IMR-90 (cell line): ENCODE data around the gene PHKB. TPM values are rescaled to one million over a fixed set of nuclear protein-coding genes. Genes with fewer than 3 reads are reported as not detected.

ENCODE experiments used
- ATAC-seq: fragments of 200-7000 bp; cut with Tn5 transposase; 2 replicates; pipeline ENCODE4 v1.9.1; 2020; ENCODE audit warnings: low read depth, mild to moderate bottlenecking, moderate library complexity
- BruUV-seq: library from RNA; stranded (reverse); fragments of 400-500 nt; replicated peaks from 2 replicates; lab custom pipeline; 2021; lab: Mats Ljungman, UMichigan
- CTCF ChIA-PET: fragments of 300-600 bp; formaldehyde crosslinking; extraction: SDS; loops from one replicate; lab custom pipeline; 2021; ENCODE audit warnings: antibody characterized with exemption; lab: Yijun Ruan, JAX
- POLR2A ChIA-PET: fragments of 300-600 bp; sonication (Branson Sonifier 250); formaldehyde crosslinking; loops from one replicate; lab custom pipeline; 2022; ENCODE audit warnings: antibody characterized with exemption; ENCODE audit not compliant: unreplicated experiment; lab: Charles Lee
- DNase-seq: peaks from one replicate; pipeline ENCODE4 v3.0.0; 2013
- H2AFZ ChIP-seq: replicated peaks from 2 replicates; pipeline ENCODE3; 2013; ENCODE audit warnings: low read length, mild to moderate bottlenecking; ENCODE audit not compliant: poor library complexity
- H2AK5ac ChIP-seq: 2 replicates; pipeline ENCODE4 v1.6.1; 2013; ENCODE audit warnings: low read depth, low read length, inconsistent platforms
- H2AK9ac ChIP-seq: replicated peaks from 2 replicates; pipeline ENCODE3; 2013; ENCODE audit warnings: mild to moderate bottlenecking, low read depth, low read length, moderate library complexity; ENCODE audit not compliant: poor library complexity
- H2BK120ac ChIP-seq: 2 replicates; pipeline ENCODE4 v1.6.1; 2013; ENCODE audit warnings: low read depth, low read length, inconsistent platforms
- H2BK15ac ChIP-seq: 3 replicates; pipeline ENCODE4 v1.6.1; 2013; ENCODE audit warnings: low read depth, low read length, inconsistent platforms
- H2BK20ac ChIP-seq: 2 replicates; pipeline ENCODE4 v1.6.1; 2013; ENCODE audit warnings: low read depth, mild to moderate bottlenecking, inconsistent platforms, low read length, moderate library complexity
- H2BK5ac ChIP-seq: 2 replicates; pipeline ENCODE4 v1.6.1; 2013; ENCODE audit warnings: mild to moderate bottlenecking, low read depth, low read length, inconsistent platforms; ENCODE audit not compliant: poor library complexity, severe bottlenecking
- H3K14ac ChIP-seq: replicated peaks from 2 replicates; pipeline ENCODE4 v1.6.1; 2013; ENCODE audit warnings: low read depth, low read length, inconsistent platforms
- H3K18ac ChIP-seq: 2 replicates; pipeline ENCODE4 v1.6.1; 2013; ENCODE audit warnings: low read depth, low read length, control low read depth
- H3K23ac ChIP-seq: 2 replicates; pipeline ENCODE4 v1.6.1; 2013; ENCODE audit warnings: low read depth, low read length, inconsistent platforms
- H3K27ac ChIP-seq: 2 replicates; pipeline ENCODE4 v1.5.1; 2013; ENCODE audit warnings: mild to moderate bottlenecking, control low read depth, low read length; ENCODE audit not compliant: insufficient read depth
- H3K27me3 ChIP-seq: 2 replicates; pipeline ENCODE4 v1.6.1; 2013; ENCODE audit warnings: low read length; ENCODE audit not compliant: control insufficient read depth, insufficient read depth
- H3K36me3 ChIP-seq: 2 replicates; pipeline ENCODE4 v1.6.1; 2013; ENCODE audit warnings: low read length, mixed read lengths; ENCODE audit not compliant: control insufficient read depth, insufficient read depth
- H3K4ac ChIP-seq: 2 replicates; pipeline ENCODE4 v1.6.1; 2013; ENCODE audit warnings: low read depth, low read length, inconsistent platforms
- H3K4me1 ChIP-seq: 2 replicates; pipeline ENCODE4 v1.6.1; 2013; ENCODE audit warnings: low read length, mixed read lengths; ENCODE audit not compliant: control insufficient read depth, insufficient read depth
- H3K4me2 ChIP-seq: 2 replicates; pipeline ENCODE4 v1.6.1; 2013; ENCODE audit warnings: low read depth, mild to moderate bottlenecking, control low read depth, low read length, moderate library complexity
- H3K4me3 ChIP-seq: 2 replicates; pipeline ENCODE4 v1.5.1; 2013; ENCODE audit warnings: low read depth, mild to moderate bottlenecking, control low read depth, low read length, moderate library complexity; ENCODE audit not compliant: insufficient read depth
- H3K56ac ChIP-seq: 2 replicates; pipeline ENCODE4 v1.6.1; 2013; ENCODE audit warnings: low read length, inconsistent platforms; ENCODE audit not compliant: insufficient read depth; ENCODE audit errors: extremely low read depth
- H3K79me1 ChIP-seq, 2 experiments: 2 replicates each; pipeline ENCODE4 v1.6.1; 2013; ENCODE audit warnings: low read length in 2 of 2, inconsistent platforms in 1 of 2, low read depth in 1 of 2
- H3K9ac ChIP-seq: 2 replicates; pipeline ENCODE4 v1.6.1; 2013; ENCODE audit warnings: low read depth, low read length, control low read depth
- H3K9me1 ChIP-seq: 2 replicates; pipeline ENCODE4 v1.6.1; 2013; ENCODE audit warnings: low read length, inconsistent platforms; ENCODE audit not compliant: insufficient read depth
- H3K9me3 ChIP-seq: 2 replicates; pipeline ENCODE4 v1.6.1; 2013; ENCODE audit warnings: low read length; ENCODE audit not compliant: control insufficient read depth, insufficient read depth
- H4K20me1 ChIP-seq: 2 replicates; pipeline ENCODE4 v1.6.1; 2013; ENCODE audit warnings: low read length, inconsistent platforms; ENCODE audit not compliant: insufficient read depth
- H4K5ac ChIP-seq: 2 replicates; pipeline ENCODE4 v1.6.1; 2013; ENCODE audit warnings: mild to moderate bottlenecking, low read depth, low read length, control low read depth
- H4K8ac ChIP-seq, 2 experiments: 2 replicates each; pipeline ENCODE4 v1.6.1; 2013; ENCODE audit warnings: low read depth in 2 of 2, low read length in 2 of 2, control low read depth in 1 of 2, inconsistent platforms in 1 of 2
- H4K91ac ChIP-seq: 2 replicates; pipeline ENCODE4 v1.6.1; 2013; ENCODE audit warnings: low read depth, low read length, inconsistent platforms; ENCODE audit not compliant: insufficient read depth
- CEBPB ChIP-seq: IDR thresholded peaks from 2 replicates; pipeline ENCODE4 v1.6.1; 2012; ENCODE audit warnings: low read depth, low read length, improper control_type of control experiment
- CHD1 ChIP-seq: IDR thresholded peaks from 2 replicates; pipeline ENCODE4 v1.6.1; 2012; ENCODE audit warnings: low read depth, low read length, improper control_type of control experiment
- FOS ChIP-seq: fragments of 150-350 bp; IDR thresholded peaks from 2 replicates; pipeline ENCODE4 v1.6.1; 2016; ENCODE audit warnings: low read depth, low read length
- MAFK ChIP-seq: IDR thresholded peaks from 2 replicates; pipeline ENCODE4 v1.6.1; 2012; ENCODE audit warnings: low read depth, low read length, improper control_type of control experiment
- NFE2L2 ChIP-seq: fragments of 150-350 bp; IDR thresholded peaks from 2 replicates; pipeline ENCODE4 v1.6.1; 2016; ENCODE audit warnings: low read depth, mild to moderate bottlenecking, low read length
- POLR2A ChIP-seq: IDR thresholded peaks from 2 replicates; pipeline ENCODE4 v1.6.1; 2012; ENCODE audit warnings: mild to moderate bottlenecking, low read depth, low read length
- RAD21 ChIP-seq: IDR thresholded peaks from 2 replicates; pipeline ENCODE4 v1.6.1; 2012; ENCODE audit warnings: low read length, improper control_type of control experiment
- dilution Hi-C: fragments of 300-500 bp; cut with HindIII; formaldehyde crosslinking; loops from one replicate; pipeline ENCODE4 v1.14.3; 2018; ENCODE audit warnings: low sequenced_read_pairs; ENCODE audit not compliant: unreplicated experiment
- in situ Hi-C: fragments of 300-500 bp; cut with MboI; formaldehyde crosslinking; loops from 3 replicates; pipeline ENCODE4 v1.14.3; 2019; ENCODE audit warnings: low sequenced_read_pairs, inconsistent platforms, mixed read lengths
- intact Hi-C: fragments of 100-400 bp; cut with micrococcal nuclease; formaldehyde crosslinking; loops from 2 replicates; pipeline ENCODE4 v1.10.0; 2022
- polyA plus RNA-seq, 3 experiments: library from polyadenylated mRNA; depleted of rRNA; stranded (reverse); fragments of >200 nt; gene quantifications; 2 replicates each; pipeline ENCODE4 v1.2.3, GENCODE V29; 2012; ENCODE audit warnings: low replicate concordance in 1 of 3
- total RNA-seq: library from RNA; depleted of rRNA; stranded (reverse); fragments of >200 nt; gene quantifications from 2 replicates; pipeline ENCODE4 v1.2.3, GENCODE V29; 2012

PHKB gene
- total and polyA plus RNA-seq, 2 of the 4 experiments (the other 2 are of a cell fraction): 24.2 to 58.6 TPM

DNA sequence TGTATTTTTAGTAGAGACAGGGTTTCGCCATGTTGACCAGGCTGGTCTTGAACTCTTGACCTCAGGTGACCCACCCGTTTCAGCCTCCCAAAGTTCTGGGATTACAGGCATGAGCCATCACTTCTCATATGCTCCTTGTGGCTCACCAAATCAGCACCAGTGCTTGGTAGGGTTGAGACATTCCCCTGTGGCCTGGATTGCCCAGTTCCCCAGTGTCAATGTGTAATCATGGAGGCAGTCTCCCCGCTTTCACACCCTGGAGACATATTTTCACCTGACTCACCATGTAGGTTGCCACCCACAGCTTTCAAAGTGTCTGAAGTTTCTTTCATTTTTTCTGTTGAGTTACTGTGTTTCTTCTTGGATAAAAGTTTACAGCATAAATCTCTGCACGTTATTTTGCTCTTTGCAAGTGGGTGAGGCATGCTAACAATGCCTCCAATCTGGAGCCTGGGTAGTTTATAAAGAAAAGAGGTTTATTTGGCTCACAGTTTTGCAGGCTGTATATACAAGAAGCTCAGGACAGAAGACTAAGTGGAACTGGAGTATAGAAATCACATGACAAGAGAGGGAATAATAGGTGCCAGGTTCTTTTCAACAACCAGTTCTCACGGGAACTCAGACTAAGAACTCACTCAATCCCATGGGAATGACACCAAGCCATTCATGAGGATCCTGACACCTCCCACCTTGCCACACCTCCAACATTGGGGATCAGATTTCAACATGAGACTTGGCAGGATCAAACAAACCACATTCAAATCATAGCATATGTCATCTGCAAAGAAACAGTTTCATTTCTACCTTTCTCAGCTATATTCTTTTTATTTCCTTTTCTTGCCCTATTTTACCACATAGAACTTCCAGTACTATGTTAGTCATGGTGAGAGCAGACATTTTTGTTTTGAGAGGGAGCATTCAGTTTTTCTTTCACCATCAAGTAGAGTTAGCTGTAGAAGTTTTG, 113.2 kb downstream of the PHKB start (continued):
- TF ChIP-seq CHD1 (no peak), RAD21 (no peak)

DNA sequence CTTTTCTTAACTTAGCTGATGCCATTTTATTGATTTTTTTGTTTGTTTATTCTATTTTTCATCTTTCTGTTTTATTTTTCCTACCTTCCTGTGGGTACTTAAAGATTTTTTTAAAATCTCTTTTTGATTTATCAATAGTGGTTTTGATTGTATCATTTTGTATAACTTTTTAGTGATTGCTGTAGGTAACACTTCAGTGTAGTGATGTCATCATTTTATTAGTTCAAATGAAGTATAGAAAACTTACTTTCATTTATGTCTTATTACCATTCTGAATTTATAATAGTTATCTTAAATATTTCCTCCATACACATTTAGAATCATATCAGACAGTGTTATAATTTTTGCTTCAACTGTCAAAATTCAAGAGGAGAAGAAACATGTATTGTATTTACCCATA, 115.9 kb downstream of the PHKB start:
- H2AK5ac ChIP-seq: no peak overlapping the region
- H3K4me2 ChIP-seq: no peak overlapping the region
- H3K27ac ChIP-seq: no peak overlapping the region
- no peak for ATAC-seq
- no peak for DNase-seq
- BruUV-seq: no TSS peak
- in situ Hi-C loops: no loop called here
- no peak overlapping the region for H2AFZ ChIP-seq
- no peak overlapping the region for H2AK9ac ChIP-seq
- no peaks in the 10 kb centered on the region; the same call in 1 of the 2 replicates for H3K4me1 ChIP-seq
- no peak overlapping the region for H4K5ac ChIP-seq
- no peak overlapping the region for H2BK5ac ChIP-seq
- intact Hi-C loops: no loop called here
- ChIA-PET POLR2A (no interaction called here), CTCF (no interaction called here)
- no peak overlapping the region for H4K91ac ChIP-seq
- no peak overlapping the region for H3K14ac ChIP-seq
- H3K4me3 ChIP-seq: no peak overlapping the region
- H4K20me1 ChIP-seq: no peaks in the 10 kb centered on the region
- TF ChIP-seq MAFK (no peak), CEBPB (no peak), NFE2L2 (no peak), FOS (no peak), POLR2A (no peak), RAD21 (no peak), CHD1 (no peak)
- no peak overlapping the region for H3K56ac ChIP-seq
- H3K27me3 ChIP-seq: no peaks in the 10 kb centered on the region
- H2BK15ac ChIP-seq: no peak overlapping the region
- H3K9ac ChIP-seq: no peak overlapping the region
- H3K79me1 ChIP-seq: peaks cover under 1 to 10% of the 10 kb centered on the region in 2 experiments; a peak in 2 of 4 replicates
- no peak overlapping the region for H2BK120ac ChIP-seq
- H3K23ac ChIP-seq: no peak overlapping the region
- no peaks in the 10 kb centered on the region for H3K9me3 ChIP-seq
- no peak overlapping the region for H4K8ac ChIP-seq
- H3K9me1 ChIP-seq: no peaks in the 10 kb centered on the region
- no peak overlapping the region for H3K4ac ChIP-seq
- H3K36me3 ChIP-seq: peaks cover 2% of the 10 kb centered on the region; the same call in 1 of the 2 replicates
- no peak overlapping the region for H2BK20ac ChIP-seq
- dilution Hi-C loops: no loop called here
- no peak overlapping the region for H3K18ac ChIP-seq
